UCSD-AML1 (cell line): ENCODE measurements around the gene FNDC10.
"Not testable (repeated sequence)": the region's sequence is repeated elsewhere in the genome, so short reads cannot be mapped to it uniquely, and the experiment has no call there.

ENCODE experiments used
- DNase-seq: peaks from one replicate; lab custom pipeline; 2025; ENCODE audit not compliant: unreplicated experiment; lab: John Stamatoyannopoulos, UW

Gene FNDC10

GRCh38 chr1:1599935-1600860, at the start of gene FNDC10:
FNDC10 (minus strand) TSS chr1:1600135; CDS start chr1:1600015, 120 bp downstream.
- no peak for DNase-seq

DNA sequence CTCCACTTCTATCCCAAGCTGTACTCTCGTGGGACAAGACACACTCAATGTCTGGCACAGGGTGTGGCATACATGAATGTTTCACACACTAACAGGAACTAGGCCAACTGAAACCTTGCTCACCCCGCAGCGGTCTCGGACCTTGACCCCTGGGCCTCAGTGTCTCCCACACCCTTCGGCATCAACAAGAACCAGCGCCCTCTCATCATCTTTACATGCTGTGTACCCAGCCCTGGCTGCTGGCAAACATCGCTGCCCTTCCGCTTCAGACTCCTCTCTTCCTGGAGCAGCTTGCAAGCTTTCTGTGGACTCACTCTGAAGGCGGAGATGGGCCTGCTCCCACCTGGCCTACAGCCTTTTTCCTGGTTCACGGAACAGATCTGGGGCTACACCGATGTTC, 48.3 kb upstream of the FNDC10 start:
- not testable (repeated sequence) for DNase-seq

DNA sequence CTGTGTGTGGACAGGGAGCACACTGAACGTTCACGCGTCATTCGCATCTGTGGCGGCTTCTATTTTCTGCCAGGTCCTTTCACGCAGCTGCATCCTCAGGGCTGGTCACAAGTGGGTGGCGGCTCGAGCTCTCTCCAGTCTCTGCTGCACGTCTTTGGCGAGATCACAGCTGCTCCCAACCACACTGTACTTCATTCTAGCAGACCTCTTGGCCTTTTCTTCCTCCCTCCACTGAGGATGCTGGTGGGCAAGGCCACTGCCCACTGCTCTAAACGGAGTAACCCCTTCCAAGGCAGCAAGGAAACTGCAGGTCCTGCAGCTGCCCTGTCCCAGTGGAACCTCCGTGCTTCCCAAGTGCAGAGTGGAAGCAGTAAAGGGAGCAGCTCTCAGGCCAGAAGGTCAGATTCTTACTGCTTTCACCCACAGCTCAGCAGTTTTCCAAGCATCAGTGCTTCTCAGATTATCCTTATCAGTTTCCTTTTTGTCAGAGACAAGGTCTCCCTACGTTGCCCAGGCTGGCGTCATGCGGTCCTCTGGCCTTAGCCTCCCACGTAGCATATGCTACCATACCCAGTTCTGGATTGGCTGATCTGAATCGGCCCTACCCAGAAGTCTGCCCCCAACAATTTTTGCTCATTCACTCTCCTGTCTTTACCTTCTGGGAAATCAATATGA, 47.8 kb upstream of the FNDC10 start:
- peak; percentile 26 for DNase-seq

DNA sequence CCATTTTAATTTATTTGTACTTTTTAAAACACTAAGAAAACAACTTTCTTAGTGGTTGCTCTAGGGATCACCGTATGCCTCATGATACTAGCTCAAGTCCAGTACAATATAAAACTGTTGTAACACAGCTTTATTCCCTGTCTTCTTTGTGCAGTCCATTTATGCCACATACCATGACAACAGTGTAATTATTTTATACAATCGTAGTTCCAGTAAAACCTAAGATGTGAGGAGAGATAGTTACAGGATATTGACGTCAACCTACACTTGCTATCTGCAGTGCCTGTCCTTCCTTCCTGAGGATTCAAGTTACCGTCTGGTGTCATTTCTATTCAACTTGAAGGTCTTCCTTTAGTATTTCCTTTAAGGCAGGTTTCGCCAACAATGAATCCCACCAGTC, 46.4 kb upstream of the FNDC10 start:
- not testable (repeated sequence) for DNase-seq

GRCh38 chr1:1640711-1641461, 41.0 kb upstream of the FNDC10 start:
- DNase-seq, result not testable (repeated sequence)

- not testable (repeated sequence) for DNase-seq
These were observed 40.1 kb upstream of the FNDC10 start for GRCh38 chr1:1640081-1640480.

DNA sequence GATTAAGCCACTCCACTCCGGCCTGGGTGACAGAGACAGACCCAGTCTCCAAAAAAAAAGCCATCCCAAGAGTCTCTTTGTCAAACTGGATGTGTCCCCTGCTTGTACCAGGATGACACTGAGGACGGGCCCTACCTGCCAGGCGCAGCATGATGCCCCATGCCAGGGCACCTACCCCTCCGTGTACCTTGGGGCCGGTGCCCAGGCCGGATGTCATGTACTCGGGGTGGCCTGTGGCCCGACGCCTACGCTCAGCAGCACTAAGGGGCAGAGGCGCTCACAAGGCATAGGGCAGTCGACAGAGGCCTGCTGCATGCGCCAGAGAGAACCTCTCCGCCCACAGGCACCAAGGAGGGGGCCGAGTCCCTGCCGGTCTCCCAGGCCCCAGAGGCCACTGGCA, 39.4 kb upstream of the FNDC10 start:
- DNase-seq, result not testable (repeated sequence)

DNA sequence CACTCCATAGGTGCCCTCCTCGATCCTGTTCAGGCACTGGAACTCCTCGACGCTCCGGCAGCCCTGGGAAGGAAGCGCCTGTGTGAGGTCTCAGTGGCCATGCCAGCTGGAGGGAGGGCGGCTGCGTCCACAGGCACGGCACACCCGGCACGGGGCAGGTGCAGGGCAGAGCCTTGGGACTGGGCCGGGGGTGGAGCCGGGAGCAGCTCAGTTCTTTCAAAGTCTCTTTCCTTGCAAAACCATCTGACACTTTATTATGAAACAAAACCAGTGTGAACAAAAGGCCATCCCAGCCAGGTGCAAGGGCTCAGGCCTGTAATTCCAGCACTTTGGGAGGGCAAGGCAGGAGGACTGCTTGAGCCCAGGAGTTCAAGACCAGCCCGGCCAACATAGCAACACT, 38.6 kb upstream of the FNDC10 start:
- DNase-seq, result not testable (repeated sequence)

GRCh38 chr1:1637479-1637875, 37.5 kb upstream of the FNDC10 start:
- DNase-seq, result not testable (repeated sequence)

GRCh38 chr1:1636621-1637478, 36.9 kb upstream of the FNDC10 start:
- DNase-seq, result not testable (repeated sequence)

GRCh38 chr1:1634613-1635012, 34.7 kb upstream of the FNDC10 start:
- DNase-seq, result not testable (repeated sequence)

DNA sequence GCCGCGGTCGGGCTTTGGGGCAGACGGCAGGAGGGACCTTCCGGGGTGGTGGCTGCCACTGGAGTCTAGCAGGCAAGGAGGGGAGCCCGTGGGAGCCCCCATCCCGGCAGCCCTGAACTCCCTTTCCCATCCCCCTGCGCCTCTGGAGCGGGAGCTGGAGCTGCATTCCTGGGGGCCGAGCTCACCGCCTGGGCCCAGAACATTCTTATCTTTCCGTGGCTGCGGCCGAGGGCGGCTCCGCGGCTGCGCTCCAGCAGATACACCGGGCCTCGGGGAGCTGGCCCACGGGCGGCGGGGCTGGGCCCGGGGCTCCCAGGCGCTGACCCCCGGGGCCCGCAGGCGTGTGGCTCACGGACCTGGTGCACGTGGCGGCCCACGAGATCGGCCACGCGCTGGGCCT, 33.5 kb upstream of the FNDC10 start:
- DNase-seq, result not testable (repeated sequence)

DNA sequence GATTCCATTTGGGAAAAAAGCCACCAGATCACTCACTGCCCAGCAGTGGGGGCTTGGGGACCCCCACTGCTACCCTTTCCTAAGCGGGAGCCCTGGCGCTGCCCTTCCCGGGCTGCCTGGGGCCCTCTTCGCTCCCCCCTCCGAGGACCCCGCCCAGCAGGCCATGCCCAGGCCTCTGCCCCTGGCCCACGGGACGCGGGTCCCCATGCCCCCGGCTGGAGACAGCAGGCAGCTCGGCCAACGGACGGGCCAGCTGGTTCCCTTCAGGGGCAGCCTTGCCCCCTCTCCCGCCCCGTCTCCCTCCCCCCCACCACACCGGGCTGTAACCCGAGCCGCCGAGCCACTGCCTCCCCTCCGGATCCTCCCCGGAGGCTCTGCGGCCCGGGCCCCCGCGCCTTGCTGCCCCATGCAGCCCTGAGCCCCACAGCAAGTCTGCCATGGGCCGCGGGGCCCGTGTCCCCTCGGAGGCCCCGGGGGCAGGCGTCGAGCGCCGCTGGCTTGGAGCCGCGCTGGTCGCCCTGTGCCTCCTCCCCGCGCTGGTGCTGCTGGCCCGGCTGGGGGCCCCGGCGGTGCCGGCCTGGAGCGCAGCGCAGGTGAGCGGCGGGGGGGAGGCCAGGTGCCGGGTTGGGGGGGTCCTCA, 32.0 kb upstream of the FNDC10 start, which contains the start of gene MMP23B:
Gene MMP23B (plus strand): TSS at position 392 of the 639 bp plus-strand sequence. CDS start 46 bp downstream, at position 438.
- no peak for DNase-seq

DNA sequence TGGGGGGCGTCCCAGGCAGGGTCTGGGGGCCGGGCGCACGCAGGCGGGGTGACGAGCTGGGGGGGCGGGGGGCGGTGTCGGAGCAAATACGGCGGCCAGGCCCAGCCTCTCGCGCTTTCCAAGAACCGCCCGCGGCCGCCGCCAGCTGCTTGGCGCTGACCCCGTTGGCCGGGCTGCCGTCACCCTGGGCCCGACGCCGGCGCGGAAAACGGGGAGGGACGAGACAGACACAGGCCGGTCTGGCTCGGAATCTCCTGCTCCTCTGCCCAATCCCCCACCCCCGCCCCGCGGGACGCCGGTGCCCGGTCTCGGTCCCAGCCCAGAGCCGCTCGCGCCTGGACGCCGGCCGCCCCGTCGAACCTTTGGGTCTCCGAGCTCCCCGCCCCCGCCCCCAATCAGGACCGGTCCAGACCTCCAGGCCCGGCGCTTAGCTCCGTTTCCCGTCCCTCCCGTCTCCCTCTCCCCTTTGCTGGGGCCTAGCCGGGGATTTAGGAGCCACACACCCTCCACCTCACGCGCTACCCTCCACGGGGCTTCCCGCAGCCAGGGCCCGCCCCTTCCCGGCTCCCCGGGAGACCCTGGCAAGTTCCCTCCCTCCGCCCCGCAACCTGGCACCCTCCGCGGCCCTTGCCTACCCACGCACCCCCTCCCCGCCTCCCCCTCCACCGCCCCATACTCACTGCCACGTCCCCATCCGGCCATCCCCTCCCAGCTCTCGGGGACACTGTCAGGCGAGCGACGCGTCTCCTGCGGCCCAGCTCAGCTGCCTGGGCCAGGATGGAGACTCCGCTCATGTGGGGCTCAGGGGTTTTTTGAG, 31.2 kb upstream of the FNDC10 start:
- no peak for DNase-seq

DNA sequence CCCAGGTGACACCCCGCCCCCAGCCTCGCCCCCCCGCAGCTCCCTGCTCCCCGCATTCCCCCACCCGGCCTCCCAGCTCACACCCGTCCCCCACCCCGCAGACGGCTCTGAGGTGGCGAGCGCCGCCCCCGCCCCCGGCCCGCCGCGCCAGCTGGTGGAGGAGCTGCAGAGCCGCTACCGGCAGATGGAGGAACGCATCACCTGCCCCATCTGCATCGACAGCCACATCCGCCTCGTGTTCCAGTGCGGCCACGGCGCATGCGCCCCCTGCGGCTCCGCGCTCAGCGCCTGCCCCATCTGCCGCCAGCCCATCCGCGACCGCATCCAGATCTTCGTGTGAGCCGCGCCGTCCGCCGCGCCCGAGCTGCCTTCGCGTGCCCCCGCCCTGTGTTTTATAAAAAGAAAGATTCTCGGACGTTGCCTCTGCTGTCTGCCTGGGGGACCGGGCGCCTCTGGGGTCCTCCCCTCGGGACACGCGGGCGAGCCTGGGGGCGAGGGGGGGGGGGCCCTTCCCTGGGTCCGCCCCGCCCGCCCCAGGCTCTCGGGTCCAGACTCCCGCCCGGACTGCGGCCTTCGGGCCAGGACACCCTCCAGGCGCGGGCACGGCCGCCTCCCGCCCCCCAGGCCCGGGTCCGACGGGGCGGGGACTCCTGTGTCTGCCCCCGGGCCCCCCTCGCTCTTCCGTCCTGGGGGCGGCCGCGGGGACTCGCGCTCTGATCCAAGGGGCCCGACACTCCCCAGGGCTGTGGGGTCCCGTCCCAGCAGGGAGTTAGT, 30.4 kb upstream of the FNDC10 start:
- no peak for DNase-seq

DNA sequence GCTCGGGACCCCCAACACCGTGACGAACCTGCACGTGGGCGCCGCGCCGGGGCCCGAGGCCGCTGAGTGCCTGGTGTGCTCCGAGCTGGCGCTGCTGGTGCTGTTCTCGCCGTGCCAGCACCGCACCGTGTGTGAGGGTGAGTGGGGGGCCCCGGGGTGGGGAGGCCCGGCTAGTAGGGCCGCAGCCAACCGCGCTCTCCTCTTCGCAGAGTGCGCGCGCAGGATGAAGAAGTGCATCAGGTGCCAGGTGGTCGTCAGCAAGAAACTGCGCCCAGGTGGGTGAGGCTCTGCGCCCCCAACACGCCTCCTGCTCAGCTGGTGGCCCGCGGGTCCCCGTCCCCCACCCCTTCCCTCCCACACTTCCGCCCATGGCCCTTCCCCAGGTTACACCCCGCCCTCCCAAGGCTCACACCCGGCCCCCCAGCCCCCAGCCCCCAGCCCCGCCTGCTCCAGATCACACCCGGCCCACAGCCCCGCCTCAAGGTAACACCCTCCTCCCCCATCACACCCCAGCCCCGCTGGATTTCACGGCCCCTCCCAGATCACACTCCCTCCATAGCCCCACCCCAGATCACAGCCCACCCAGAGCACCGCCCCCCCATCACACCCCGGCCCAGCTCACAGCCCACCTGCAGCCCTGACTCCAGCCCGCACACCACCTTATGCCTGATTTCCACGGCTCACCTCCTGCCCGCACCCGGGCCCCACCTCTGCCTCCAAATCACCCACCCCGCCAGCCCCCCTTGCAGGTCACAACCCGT, 29.7 kb upstream of the FNDC10 start:
- DNase-seq, result no peak

- no peak for DNase-seq
These were observed 29.0 kb upstream of the FNDC10 start for GRCh38 chr1:1628754-1629429.
